Stimulated activated CD8-positive, alpha-beta memory T cell treated with anti-CD3 and anti-CD28 coated beads, Interleukin-7, amount 100 ng/mL, for 48 hours (primary cell): ENCODE data around the gene ZBTB44.

Experiments used
- DNase-seq, 2 donors: peaks; one replicate each; pipeline ENCODE4 v3.0.0-alpha.2; 2020; ENCODE audit warnings: low read depth in 1 of 2; ENCODE audit errors: extremely low read depth in 1 of 2

The ZBTB44 gene

GRCh38 chr11:130180491-130180890, 134.2 kb downstream of the ZBTB44 start:
- DNase-seq: no peak

- DNase-seq: no peak
Measured at GRCh38 chr11:130179396-130180306, 135.1 kb downstream of the ZBTB44 start.

GRCh38 chr11:130178441-130179339, 136.0 kb downstream of the ZBTB44 start:
- DNase-seq: no peak

GRCh38 chr11:130177782-130178181, 136.9 kb downstream of the ZBTB44 start:
- no peak for DNase-seq
